ENCODE measurements around the gene OBSCN.
A peak's percentile ranks its signal among the peaks of the same experiment; 100 is the strongest.

Gene OBSCN

DNA sequence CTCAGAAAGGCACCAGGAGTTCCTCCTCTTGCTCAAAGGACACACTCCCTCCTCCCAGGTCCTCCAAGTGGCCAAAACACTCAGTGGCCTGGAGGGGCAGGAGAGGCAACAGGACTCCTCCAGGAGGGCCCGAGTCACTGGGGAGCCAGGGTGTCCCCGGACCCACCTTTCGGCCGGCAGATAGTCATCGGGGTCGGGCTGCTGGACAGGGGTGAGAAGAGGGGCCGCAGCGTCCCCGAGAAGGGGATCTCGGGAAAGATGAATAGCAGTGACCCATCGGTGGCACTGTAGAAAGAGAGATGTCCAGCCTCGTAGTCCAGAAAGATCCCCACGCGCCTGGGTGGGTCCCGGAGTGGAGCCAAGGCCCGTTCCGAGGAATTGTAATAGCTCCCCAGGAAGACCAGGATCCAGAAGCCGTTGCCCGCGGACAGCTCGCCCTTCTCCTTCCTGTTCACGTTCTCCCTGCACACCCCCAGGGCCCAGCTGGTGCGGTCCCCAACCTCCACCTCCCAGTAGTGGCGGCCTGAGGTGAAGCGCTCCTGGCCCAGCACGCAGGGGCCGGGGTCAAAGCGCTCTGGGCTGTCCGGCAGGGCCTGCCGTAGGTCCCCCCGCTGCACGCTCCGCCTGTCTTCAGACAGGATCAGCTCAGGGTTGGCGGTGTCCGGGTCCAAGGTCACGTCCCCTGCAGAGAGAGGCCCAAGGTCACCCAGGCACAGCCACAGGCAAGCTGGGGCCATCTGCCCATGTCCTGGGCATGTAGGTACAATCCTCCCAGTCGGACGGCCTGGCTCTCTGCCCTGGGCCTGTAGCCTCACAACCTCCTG, 186.9 kb downstream of the OBSCN start:
- DNase-seq: no peak

DNA sequence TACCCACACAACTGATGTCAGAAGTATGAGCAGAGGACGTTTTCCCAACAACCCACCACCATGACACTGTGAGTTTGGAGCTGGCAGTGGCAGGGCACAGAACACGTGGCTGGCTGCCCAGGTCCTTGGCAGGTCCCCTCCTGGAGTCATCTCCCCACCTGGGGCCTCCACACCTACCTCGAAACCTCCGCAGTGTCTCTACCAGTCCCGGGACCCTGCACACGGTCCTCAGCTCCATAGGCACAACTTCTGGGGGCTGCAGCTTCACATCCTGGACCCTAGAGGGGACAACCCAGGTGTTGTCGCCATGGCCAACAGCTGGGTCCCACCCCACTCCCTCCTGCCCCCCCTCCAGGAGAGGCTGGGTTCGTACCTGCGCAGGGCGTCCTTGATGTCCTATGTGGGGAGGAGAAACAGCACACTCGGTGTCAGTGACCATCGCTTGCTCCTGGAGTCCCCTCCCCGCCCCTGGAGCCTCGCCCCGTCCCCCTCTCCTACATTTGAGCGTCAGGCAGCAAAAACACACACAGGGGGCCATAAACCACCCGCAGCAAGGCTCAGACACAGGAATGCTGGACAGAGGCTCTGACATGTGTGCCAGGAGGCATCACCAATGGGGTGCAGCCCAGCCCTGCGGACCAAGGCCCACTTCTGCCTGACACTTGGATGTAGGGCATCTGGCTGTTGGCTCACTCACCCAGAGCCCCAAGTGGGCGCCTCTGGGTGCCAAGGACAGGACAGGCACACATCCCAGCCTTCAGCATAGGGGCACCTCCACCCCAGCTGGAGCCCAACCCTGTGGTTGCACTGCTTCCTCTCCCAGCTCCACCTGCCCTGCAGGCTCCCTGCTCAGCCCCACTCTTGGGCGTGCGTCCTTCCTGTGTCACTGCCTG, 189.2 kb downstream of the OBSCN start:
- DNase-seq: no peak

- DNase-seq: no peak
Measured at GRCh38 chr1:228397966-228398365, 190.1 kb downstream of the OBSCN start.

DNA sequence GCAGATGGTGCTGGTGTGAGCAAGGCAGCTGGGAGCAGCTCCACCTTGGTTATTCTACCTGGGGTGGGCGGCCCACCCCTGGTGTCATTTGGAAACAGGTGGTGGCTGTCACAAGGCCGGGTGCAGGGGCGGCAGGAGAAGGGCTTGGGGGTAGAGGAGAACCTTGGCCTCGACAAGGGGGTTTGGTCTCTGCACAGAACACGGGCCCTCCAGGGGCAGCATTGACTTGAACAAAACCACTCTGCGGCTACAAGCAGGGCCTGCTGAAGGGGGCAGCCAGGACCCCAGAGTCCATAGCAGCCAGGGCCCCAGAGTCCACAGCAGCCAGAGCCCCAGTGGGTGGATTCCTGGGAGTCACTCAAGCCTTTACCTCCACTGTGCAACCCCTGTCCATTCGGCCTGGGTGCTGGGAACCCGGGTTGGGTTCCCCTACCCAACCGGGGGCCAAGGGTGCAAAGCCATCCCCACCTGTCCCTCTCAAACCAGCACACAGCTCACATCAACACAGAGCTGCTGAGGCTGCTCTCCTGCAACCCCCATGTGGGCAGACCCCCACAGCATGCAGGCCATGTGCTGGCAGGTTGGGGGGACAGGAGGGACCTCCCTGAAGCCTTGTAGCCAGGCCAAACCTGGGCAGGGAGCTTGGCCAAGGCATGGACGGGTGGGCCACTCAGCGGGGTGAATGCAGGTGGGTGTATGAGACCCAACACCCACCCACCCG, 191.1 kb downstream of the OBSCN start:
- no peak for DNase-seq

GRCh38 chr1:228399531-228400236, 191.8 kb downstream of the OBSCN start:
- no peak for DNase-seq

DNA sequence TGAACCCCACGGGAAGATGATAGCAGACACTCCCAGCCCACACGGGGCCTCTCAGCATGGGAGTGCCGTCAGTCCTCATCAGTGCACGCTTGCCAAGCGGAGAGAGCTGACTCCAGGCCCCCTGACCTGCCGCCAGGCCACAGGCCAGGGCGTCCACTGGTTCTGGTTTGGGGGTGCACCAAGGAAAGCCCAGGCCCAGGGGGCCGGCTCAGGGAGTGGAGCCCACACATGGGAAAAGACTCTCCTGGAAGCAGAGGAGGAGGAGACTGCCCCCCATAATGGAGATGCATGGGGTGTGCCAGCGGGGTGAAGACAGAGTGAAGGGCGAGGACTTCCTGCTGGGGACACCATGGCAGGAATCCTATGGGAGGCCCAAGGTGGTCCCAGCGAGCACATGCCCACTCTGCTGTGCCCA, 192.4 kb downstream of the OBSCN start:
- DNase-seq: no peak

DNA sequence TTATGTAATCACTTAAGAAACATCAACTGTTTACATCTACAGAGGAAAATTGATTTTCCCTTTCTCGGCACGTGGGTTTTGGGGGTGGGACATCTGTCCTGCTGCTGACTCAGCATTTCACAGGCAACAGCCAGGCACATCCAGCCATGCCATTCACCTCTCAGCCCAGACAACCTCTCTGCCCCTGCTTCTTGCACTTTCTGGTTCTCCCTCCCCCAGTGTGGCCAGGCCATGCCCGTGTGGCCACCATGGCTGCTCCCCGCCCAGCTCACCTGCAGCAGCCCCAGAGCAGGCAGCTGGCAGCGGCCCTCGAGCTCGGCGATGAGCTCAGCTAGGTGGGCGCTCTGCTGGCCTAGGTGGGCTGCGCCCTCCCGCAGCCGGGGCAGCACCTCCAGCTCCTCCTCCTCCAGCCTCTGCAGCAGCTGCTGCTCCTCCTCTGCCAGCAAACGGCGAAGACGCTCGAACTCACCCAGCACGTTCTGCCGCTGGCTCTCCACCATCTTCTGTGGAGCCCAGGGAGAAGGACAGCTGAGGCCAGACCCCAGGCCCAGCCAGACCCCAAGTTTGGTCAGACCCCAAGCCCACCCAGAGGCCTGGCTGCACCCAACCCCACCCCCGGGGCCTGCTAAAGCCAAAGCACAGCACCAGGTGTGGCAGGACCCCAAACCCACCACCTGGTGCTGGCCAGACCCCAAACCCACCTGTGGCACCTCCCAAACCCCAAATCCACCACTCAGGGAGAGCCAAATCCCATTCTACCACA, 193.0 kb downstream of the OBSCN start:
- DNase-seq: no peak

GRCh38 chr1:228401782-228402640, 194.2 kb downstream of the OBSCN start:
- DNase-seq: no peak

DNA sequence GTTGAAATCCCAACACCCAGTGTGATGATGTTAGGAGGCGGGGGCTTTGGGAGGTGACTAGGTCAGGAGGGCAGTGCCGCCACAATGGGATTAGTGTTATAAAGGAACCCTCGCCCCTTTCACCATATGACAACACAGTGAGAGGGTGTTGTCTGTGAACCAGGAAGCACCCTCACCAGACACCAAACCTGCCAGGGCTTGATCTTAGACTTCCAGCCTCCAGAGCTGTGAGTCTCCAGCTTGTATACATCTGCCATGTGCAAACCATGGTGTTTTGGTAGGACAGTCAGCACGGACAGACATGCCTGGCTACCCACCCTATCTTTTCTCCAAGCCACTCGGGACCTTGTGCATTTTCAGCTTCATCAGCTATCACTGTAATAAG, 194.8 kb downstream of the OBSCN start:
- no peak for DNase-seq

GRCh38 chr1:228403231-228403631, 195.4 kb downstream of the OBSCN start:
- DNase-seq: no peak

- no peak for DNase-seq
Measured at GRCh38 chr1:228404107-228404720, 196.4 kb downstream of the OBSCN start.

- peak; percentile 29 for DNase-seq
Measured at GRCh38 chr1:228405200-228405978, 197.5 kb downstream of the OBSCN start.

- DNase-seq: no peak
Measured at GRCh38 chr1:228405979-228406228, 198.1 kb downstream of the OBSCN start.

DNA sequence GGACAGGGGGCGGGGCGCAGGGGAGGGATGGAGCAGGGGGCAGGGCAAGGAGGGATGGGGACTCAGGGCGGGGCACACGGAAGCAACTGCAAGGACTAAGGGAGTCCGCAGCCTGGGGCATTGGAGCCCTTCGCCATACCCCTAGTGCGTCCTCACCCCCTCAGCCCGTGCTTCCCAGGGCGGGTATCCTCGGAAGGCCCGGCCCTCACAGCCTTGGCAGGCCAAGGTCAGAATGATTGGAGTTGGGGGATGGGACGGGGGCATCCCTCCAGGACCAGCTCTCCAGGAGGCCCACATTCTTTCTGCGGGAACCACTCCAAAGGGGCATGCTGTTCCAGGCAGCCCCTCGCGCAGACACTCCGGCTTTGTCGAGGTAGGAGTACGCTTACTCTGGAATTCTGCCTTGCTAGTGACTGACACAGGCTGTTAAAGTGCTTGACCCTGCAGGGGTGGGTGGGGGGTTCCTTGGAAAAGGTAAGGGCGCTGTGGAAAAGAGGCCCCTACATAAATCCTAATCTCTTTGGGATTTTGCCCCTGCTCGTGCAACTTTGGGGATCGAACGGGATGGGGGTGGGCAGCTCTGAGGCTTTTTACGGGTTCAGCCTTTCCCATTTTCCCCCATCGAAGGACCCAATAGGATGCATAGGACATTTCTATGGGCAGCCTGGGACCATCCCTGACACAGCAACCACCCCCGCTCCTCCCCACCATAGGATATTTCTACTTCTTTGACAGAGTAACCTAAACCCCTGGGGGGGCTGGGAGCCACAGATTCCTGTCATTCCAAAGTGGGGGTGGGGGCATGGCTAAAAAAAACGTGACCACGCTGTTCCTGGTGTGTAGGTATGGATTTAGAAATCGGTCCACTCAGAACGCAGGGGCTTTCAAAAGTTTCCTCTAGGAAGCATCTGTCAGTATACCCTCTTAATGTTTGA, 199.5 kb downstream of the OBSCN start:
- no peak for DNase-seq

DNA sequence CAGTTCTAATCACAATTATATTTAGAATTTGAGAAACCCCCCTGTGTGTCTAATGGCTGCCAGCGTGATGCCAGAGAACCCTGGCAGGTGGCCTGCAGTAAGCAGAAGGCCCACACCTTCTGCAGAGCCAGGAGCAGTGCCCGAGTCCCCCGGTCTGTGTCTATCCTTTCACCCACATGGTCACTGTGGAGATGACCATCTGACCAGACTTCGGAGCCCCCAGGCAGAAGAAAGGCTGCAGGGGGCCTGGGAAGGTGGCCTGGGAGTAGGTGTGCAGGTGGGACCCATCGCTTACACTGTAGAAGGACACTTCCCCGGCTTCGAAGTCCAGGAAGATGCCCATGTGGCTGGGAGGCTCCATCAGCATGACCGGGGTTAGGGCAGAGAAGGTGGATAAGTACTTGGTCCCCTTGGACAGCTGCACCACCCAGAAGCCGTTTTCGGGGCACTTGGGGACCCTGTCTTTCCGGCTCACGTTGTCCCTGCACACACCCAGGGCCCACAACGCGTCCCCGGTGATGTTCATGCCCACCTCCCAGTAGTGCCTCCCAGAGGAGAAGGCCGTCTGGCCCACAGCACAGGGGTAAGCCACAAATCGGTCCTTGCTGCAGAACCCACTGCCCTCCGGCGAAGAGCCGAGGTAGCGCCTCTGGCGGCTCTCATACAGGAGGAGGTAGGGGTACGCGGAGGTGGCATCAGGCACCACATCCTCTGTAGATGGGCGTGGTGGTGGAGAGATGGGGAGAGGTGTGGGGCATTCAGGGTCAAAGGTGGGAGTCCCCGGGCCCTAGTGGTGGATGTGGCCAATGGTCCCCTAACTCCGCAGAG, 200.4 kb downstream of the OBSCN start:
- DNase-seq: no peak

DNA sequence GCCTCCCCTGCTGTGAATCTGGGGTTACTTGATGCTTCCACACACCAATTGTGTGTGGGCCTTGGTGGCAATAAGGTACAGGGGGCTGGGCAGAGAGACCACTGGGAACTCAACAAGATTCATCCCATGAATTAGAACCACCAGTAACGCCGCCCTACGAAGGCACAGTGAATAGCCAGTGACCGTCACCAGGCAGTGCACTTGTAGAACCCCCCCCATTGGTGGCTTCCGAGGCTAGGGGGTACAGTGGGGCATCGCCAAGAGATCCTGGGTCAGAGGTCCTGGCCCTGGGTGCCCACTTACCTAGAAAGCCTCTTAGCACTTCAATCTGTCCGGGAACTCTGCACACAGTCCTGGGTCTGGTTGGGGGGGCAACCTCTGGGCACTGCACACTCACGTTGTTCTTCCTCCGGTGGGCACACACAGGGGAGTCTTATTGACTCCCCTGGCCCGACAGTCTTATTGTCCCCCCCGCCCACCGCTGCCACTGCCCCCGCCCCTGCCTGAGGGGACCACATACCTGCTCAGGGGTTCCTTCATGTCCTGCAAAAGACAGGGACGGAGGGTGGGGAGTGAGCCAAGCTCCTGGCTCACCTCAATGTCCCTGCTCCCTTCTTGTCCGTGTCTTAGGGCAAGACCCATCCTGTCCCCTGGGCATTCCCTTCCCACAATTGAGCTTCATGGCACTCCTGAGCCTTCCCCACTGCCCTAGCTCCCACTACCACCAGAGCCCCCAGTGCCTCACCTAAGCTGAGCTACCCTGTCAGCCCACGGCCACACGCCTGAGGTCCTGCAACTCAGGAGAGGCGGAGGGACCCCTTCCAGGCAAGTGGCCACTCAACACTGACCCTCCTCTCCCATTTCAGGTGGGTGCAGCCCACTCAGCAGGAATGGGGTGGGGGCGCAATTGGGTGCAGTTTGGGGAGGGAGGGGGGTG, 201.3 kb downstream of the OBSCN start:
- DNase-seq: no peak

DNA sequence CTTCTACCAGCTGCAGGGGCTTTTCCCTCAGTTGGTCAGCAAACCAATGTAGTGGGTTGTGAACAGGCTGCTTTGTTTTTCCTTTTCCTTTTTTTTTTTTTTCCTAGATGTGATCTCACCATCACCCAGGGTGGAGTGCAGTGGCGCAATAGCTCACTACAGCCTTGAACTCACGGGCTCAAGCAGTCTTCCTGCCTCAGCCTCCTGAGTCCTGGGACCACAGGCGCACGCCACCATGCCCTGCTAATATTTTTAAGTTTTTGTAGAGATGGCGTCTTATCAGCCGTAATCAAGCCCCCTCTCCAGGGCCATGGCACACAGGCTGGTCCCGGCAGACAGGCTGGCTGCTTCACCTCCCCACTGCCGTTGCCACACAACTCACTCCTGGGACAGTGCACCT, 202.2 kb downstream of the OBSCN start:
- no peak for DNase-seq
